HepG2 (cell line): ENCODE measurements around the gene MST1. TPM values are rescaled to one million over a fixed set of nuclear protein-coding genes. Genes with fewer than 3 reads are reported as not detected.
A peak's percentile ranks its signal among the peaks of the same experiment; 100 is the strongest.

ENCODE experiments used
- ARNT2 ChIP-seq: sonication (generic); formaldehyde crosslinking; IDR thresholded peaks from 2 replicates; pipeline ENCODE4 v1.8.0; 2022; ENCODE audit warnings: mild to moderate bottlenecking, low read depth, missing genetic modification reagents, moderate library complexity
- CBX1 ChIP-seq: IDR thresholded peaks from one replicate; pipeline ENCODE4 v1.6.1; 2016; ENCODE audit warnings: antibody characterized with exemption, low read depth
- CBX2 ChIP-seq, 2 experiments: fragments of 200-600 bp in 1 of 2; sonication (generic); formaldehyde crosslinking in 1 of 2; IDR thresholded peaks; 2 replicates each; pipeline versions ENCODE4 v1.7.0 to v1.8.1; 2018 to 2022; ENCODE audit warnings: low read depth in 2 of 2, low read length in 1 of 2, mild to moderate bottlenecking in 1 of 2, missing genetic modification reagents in 1 of 2
- EHMT2 ChIP-seq: fragments of 200-600 bp; sonication (generic); IDR thresholded peaks from 2 replicates; pipeline ENCODE4 v1.7.0; 2017; ENCODE audit warnings: antibody characterized with exemption, low read depth, low read length, borderline replicate concordance
- EP300 ChIP-seq, 3 experiments: sonication (generic) in 1 of 3; formaldehyde crosslinking in 1 of 3; IDR thresholded peaks; 2 replicates each; pipeline versions ENCODE4 v1.5.1 to v1.6.1; 2011 to 2020; ENCODE audit warnings: low read depth in 2 of 3, low read length in 2 of 3, borderline replicate concordance in 1 of 3, improper control_type of control experiment in 1 of 3, mild to moderate bottlenecking in 1 of 3, missing genetic modification reagents in 1 of 3, moderate library complexity in 1 of 3
- NFIB ChIP-seq: sonication (generic); formaldehyde crosslinking; IDR thresholded peaks from 2 replicates; pipeline ENCODE4 v1.9.0; 2021; ENCODE audit warnings: missing genetic modification reagents, mild to moderate bottlenecking, borderline replicate concordance
- NR1H2 ChIP-seq: sonication (generic); formaldehyde crosslinking; IDR thresholded peaks from 2 replicates; pipeline ENCODE4 v1.8.1; 2022; ENCODE audit warnings: low read depth, missing genetic modification reagents, borderline replicate concordance
- PAX8 ChIP-seq: sonication (generic); formaldehyde crosslinking; IDR thresholded peaks from 2 replicates; pipeline ENCODE4 v1.8.0; 2022; ENCODE audit warnings: mild to moderate bottlenecking, missing genetic modification reagents, borderline replicate concordance
- PHF8 ChIP-seq: sonication (generic); formaldehyde crosslinking; IDR thresholded peaks from 2 replicates; pipeline ENCODE4 v1.5.0; 2020; ENCODE audit warnings: missing genetic modification reagents
- RAD21 ChIP-seq: fragments of 450-650 bp; formaldehyde crosslinking; IDR thresholded peaks from 2 replicates; pipeline ENCODE4 v1.5.0; 2020; ENCODE audit warnings: mild to moderate bottlenecking
- REPIN1 ChIP-seq: sonication (generic); formaldehyde crosslinking; IDR thresholded peaks from 2 replicates; pipeline ENCODE4 v1.8.0; 2022; ENCODE audit warnings: missing genetic modification reagents, low read depth, mild to moderate bottlenecking, borderline replicate concordance
- SAFB2 ChIP-seq: sonication (generic); formaldehyde crosslinking; IDR thresholded peaks from 2 replicates; pipeline ENCODE4 v1.5.1; 2020; ENCODE audit warnings: missing genetic modification reagents, low read depth, mild to moderate bottlenecking, borderline replicate concordance
- TBL1XR1 ChIP-seq: fragments of 150-350 bp; IDR thresholded peaks from 2 replicates; pipeline ENCODE4 v1.6.1; 2014; ENCODE audit warnings: borderline replicate concordance, low read length; ENCODE audit not compliant: partially characterized antibody
- TBP ChIP-seq: sonication (generic); formaldehyde crosslinking; IDR thresholded peaks from 2 replicates; pipeline ENCODE4 v1.5.0; 2020; ENCODE audit warnings: missing genetic modification reagents
- U2AF1 ChIP-seq: fragments of 200-400 bp; formaldehyde crosslinking; optimal IDR thresholded peaks from 2 replicates; pipeline ENCODE3; 2017; ENCODE audit warnings: mild to moderate bottlenecking, low read depth, low read length
- ZNF121 ChIP-seq: sonication (generic); formaldehyde crosslinking; IDR thresholded peaks from 2 replicates; pipeline ENCODE4 v1.5.0; 2020; ENCODE audit warnings: mild to moderate bottlenecking, missing genetic modification reagents
- ZNF160 ChIP-seq: sonication (generic); formaldehyde crosslinking; IDR thresholded peaks from 2 replicates; pipeline ENCODE4 v1.8.0; 2022; ENCODE audit warnings: mild to moderate bottlenecking, inconsistent platforms, missing genetic modification reagents
- ZNF225 ChIP-seq: sonication (generic); formaldehyde crosslinking; IDR thresholded peaks from 2 replicates; pipeline ENCODE4 v1.4.0; 2020; ENCODE audit warnings: mild to moderate bottlenecking, missing genetic modification reagents
- ZNF230 ChIP-seq: sonication (generic); formaldehyde crosslinking; IDR thresholded peaks from 2 replicates; pipeline ENCODE4 v1.4.0; 2020; ENCODE audit warnings: mild to moderate bottlenecking, missing genetic modification reagents
- ZNF343 ChIP-seq: sonication (generic); formaldehyde crosslinking; IDR thresholded peaks from 2 replicates; pipeline ENCODE4 v1.4.0; 2020; ENCODE audit warnings: mild to moderate bottlenecking, missing genetic modification reagents
- ZNF543 ChIP-seq: sonication (generic); formaldehyde crosslinking; IDR thresholded peaks from 2 replicates; pipeline ENCODE4 v1.4.0; 2020; ENCODE audit warnings: mild to moderate bottlenecking, missing genetic modification reagents
- ZNF598 ChIP-seq: sonication (generic); formaldehyde crosslinking; IDR thresholded peaks from 2 replicates; pipeline ENCODE4 v1.5.1; 2020; ENCODE audit warnings: mild to moderate bottlenecking, missing genetic modification reagents, borderline replicate concordance
- ZNF781 ChIP-seq: sonication (generic); formaldehyde crosslinking; IDR thresholded peaks from 2 replicates; pipeline ENCODE4 v1.5.1; 2020; ENCODE audit warnings: borderline replicate concordance, mild to moderate bottlenecking, missing genetic modification reagents; ENCODE audit errors: not compliant biosample characterization
- ZNF891 ChIP-seq: sonication (generic); formaldehyde crosslinking; IDR thresholded peaks from 2 replicates; pipeline ENCODE4 v1.5.0; 2020; ENCODE audit warnings: mild to moderate bottlenecking, missing genetic modification reagents
- polyA plus RNA-seq, 8 experiments: library from polyadenylated mRNA; depleted of rRNA in 3 of 8; stranded (reverse) in 7 of 8; unstranded in 1 of 8; fragments of >200 nt; fragmentation: Illumina TruSeq in 4 of 8; extraction: Trizol in 4 of 8; gene quantifications; 2 replicates each; pipeline versions ENCODE4 v1.2.1 to v1.2.3, GENCODE V29; 2011 to 2016; ENCODE audit warnings: low read depth in 4 of 8, missing spikeins in 1 of 8, mixed read lengths in 1 of 8; ENCODE audit not compliant: insufficient read depth in 1 of 8
- total RNA-seq, 5 experiments: library from RNA; depleted of rRNA; stranded (reverse); fragments of >200 nt; fragmentation: Illumina TruSeq; extraction: Trizol; gene quantifications; 2 replicates each; pipeline ENCODE4 v1.2.3, GENCODE V29; 2016; ENCODE audit warnings: low read depth in 1 of 5
- TF ChIP-seq, protein P1 (sequence below): sonication (generic); formaldehyde crosslinking; IDR thresholded peaks from 2 replicates; pipeline ENCODE4 v1.8.0; 2022; ENCODE audit warnings: missing genetic modification reagents, mild to moderate bottlenecking, moderate library complexity, borderline replicate concordance
- TF ChIP-seq, protein P2 (sequence below): sonication (generic); formaldehyde crosslinking; IDR thresholded peaks from 2 replicates; pipeline ENCODE4 v1.4.0; 2020; ENCODE audit warnings: mild to moderate bottlenecking, missing genetic modification reagents

The MST1 gene
- total and polyA plus RNA-seq, 2 of the 13 experiments (the other 11 are each of a cell fraction or from before 2014, with no cell fraction given): 189 to 452 TPM

DNA sequence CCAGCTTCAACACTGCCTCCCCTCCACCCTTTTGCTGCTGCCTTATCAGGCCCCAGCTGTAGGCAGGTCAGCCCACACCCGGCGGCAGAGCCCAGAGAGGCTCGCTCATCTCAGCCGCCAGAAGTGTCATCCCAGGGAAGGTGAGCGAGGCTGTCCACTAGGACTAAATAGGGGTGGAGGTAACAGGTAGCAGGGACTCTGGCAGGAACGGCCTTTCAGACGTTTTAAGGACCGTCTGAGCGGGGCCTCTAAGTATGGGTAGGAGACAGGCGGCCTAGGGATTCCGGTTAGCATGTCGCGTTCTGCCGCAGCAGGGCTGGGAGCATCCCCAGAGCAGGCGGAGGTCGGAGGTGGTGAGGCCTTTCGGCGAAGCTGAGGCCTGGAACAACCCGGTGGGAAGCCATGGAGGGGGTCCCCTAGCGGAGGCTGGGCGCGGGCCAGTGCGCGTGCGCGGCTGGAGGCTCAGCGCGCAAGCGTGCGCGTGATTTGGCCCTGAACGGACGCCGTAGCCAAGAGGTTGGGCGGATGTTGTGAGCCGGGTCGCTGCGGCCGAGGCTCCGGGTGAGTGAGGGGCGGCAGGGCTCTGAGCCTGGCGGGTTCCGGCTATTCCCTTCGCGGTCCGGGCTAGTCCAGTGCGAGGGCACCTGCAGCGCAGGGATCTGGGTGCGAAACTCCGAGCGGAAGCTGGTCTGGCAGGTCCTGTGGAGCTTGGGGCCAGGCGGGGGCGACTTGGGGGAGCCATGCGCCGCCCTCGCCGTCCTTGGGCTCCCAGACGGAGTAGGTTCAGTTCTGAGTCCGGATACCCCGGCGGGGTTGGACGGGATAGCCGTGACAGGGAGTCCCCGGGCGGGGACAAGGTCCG, at the start of gene MST1, which contains the start of gene RNF123 (continued):
- TF ChIP-seq ZNF121 (no peak), ZNF343 (no peak), NR1H2 (CRISPR knock-in tag) (no peak), ARNT2 (CRISPR knock-in tag) (peak; percentile 85), ZNF225 (CRISPR knock-in tag) (peak; percentile 69; the same call in 1 of the 2 replicates), PHF8 (CRISPR knock-in tag) (peak; percentile 71; the same call in 1 of the 2 replicates), RAD21 (0 out of 2 replicates have a peak, but pooled peaks have one; percentile 8), ZNF160 (CRISPR knock-in tag) (no peak), EHMT2 (no peak), ZNF598 (CRISPR knock-in tag) (no peak), ZNF891 (CRISPR knock-in tag) (no peak), ZNF781 (CRISPR knock-in tag) (no peak), CBX1 (peak; percentile 58), ZNF543 (CRISPR knock-in tag) (no peak), CBX2 (IDR thresholded peaks at IDR 0.05; ENCODE audit: low read depth, low read length) (no peak), CBX2 (CRISPR knock-in tag; IDR thresholded peaks at IDR 0.05; ENCODE audit: low read depth) (no peak), PAX8 (CRISPR knock-in tag) (no peak), SAFB2 (CRISPR knock-in tag) (peak; percentile 76), REPIN1 (CRISPR knock-in tag) (peak; percentile 87), U2AF1 (no peak), NFIB (CRISPR knock-in tag) (no peak), EP300 (IDR thresholded peaks at IDR 0.05; ENCODE audit: low read depth in 2 of 2, low read length in 2 of 2) (no peak), EP300 (CRISPR knock-in tag; IDR thresholded peaks at IDR 0.05; ENCODE audit: borderline replicate concordance) (0 out of 2 replicates have a peak, but pooled peaks have one; percentile 13), TBP (CRISPR knock-in tag) (no peak), TBL1XR1 (no peak), ZNF230 (CRISPR knock-in tag) (peak; percentile 58; the same call in 1 of the 2 replicates)
- TF ChIP-seq, protein P1, sequence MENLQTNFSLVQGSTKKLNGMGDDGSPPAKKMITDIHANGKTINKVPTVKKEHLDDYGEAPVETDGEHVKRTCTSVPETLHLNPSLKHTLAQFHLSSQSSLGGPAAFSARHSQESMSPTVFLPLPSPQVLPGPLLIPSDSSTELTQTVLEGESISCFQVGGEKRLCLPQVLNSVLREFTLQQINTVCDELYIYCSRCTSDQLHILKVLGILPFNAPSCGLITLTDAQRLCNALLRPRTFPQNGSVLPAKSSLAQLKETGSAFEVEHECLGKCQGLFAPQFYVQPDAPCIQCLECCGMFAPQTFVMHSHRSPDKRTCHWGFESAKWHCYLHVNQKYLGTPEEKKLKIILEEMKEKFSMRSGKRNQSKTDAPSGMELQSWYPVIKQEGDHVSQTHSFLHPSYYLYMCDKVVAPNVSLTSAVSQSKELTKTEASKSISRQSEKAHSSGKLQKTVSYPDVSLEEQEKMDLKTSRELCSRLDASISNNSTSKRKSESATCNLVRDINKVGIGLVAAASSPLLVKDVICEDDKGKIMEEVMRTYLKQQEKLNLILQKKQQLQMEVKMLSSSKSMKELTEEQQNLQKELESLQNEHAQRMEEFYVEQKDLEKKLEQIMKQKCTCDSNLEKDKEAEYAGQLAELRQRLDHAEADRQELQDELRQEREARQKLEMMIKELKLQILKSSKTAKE (CRISPR knock-in tag): no peak
- TF ChIP-seq, protein P2, sequence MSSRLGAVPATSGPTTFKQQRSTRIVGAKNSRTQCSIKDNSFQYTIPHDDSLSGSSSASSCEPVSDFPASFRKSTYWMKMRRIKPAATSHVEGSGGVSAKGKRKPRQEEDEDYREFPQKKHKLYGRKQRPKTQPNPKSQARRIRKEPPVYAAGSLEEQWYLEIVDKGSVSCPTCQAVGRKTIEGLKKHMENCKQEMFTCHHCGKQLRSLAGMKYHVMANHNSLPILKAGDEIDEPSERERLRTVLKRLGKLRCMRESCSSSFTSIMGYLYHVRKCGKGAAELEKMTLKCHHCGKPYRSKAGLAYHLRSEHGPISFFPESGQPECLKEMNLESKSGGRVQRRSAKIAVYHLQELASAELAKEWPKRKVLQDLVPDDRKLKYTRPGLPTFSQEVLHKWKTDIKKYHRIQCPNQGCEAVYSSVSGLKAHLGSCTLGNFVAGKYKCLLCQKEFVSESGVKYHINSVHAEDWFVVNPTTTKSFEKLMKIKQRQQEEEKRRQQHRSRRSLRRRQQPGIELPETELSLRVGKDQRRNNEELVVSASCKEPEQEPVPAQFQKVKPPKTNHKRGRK: no peak
